ENCODE results near the gene KCNMA1. TPM values are rescaled to one million over a fixed set of nuclear protein-coding genes. Genes with fewer than 3 reads are reported as not detected.

The KCNMA1 gene
- total and polyA plus RNA-seq, 7 experiments from 2014 or later, result 0.42 TPM; not detected in 6

- no peak for DNase-seq
- Histone ChIP-seq H3K4me3 (ENCODE audit: low read length) (no peak overlapping the region), H3K27me3 (ENCODE audit: control insufficient read depth in 2 of 2, insufficient read depth in 2 of 2, low read length in 2 of 2) (no peaks in the 10 kb centered on the region), H3K27ac (ENCODE audit: low read depth, low read length) (no peak overlapping the region), H3K36me3 (ENCODE audit: control insufficient read depth in 2 of 3, insufficient read depth in 3 of 3, low read length in 3 of 3) (no peaks in the 10 kb centered on the region), H3K4me1 (ENCODE audit: control insufficient read depth in 2 of 2, insufficient read depth in 2 of 2, low read length in 2 of 2) (peaks cover 0 to 10% of the 10 kb centered on the region in 2 donors), H3K9me3 (ENCODE audit: control insufficient read depth in 2 of 3, low read length in 3 of 3) (no peaks in the 10 kb centered on the region)
- Mint-ChIP-seq H3K4me3 (no peak overlapping the region), H3K9me3 (peaks cover 0 to 6% (median 0%) of the 10 kb centered on the region in 11 donors), H3K4me1 (peaks cover 4 to 15% (median 13%) of the 10 kb centered on the region in 7 donors), H3K36me3 (no peaks in the 10 kb centered on the region), H3K27me3 (peaks cover 0 to 8% (median 0%) of the 10 kb centered on the region in 5 donors), H3K27ac (no peak overlapping the region)
- ATAC-seq, result no peak
- intact Hi-C loops (cut with micrococcal nuclease), result no loop called here
- POLR2A ChIA-PET, result no interaction called here
- CTCF ChIA-PET, result no interaction called here
Measured at GRCh38 chr10:77045085-77045484, 592.5 kb downstream of the KCNMA1 start.

GRCh38 chr10:77043420-77043763, 594.2 kb downstream of the KCNMA1 start:
- peaks cover 0 to 3% (median 0%) of the 10 kb centered on the region in 11 donors for H3K9me3 Mint-ChIP-seq
- H3K36me3 ChIP-seq (ENCODE audit: control insufficient read depth in 2 of 3, insufficient read depth in 3 of 3, low read length in 3 of 3), result no peaks in the 10 kb centered on the region
- ChIA-PET CTCF (no interaction called here), POLR2A (no interaction called here)
- H3K27ac Mint-ChIP-seq, result no peak overlapping the region
- DNase-seq (no peak), ATAC-seq (no peak)
- no peak overlapping the region for H3K4me3 Mint-ChIP-seq
- no peaks in the 10 kb centered on the region for H3K36me3 Mint-ChIP-seq
- no peak overlapping the region for H3K4me3 ChIP-seq (ENCODE audit: low read length)
- no peaks in the 10 kb centered on the region for H3K9me3 ChIP-seq (ENCODE audit: control insufficient read depth in 2 of 3, low read length in 3 of 3)
- H3K27me3 ChIP-seq (ENCODE audit: control insufficient read depth in 2 of 2, insufficient read depth in 2 of 2, low read length in 2 of 2), result no peaks in the 10 kb centered on the region
- intact Hi-C loops (cut with micrococcal nuclease), result no loop called here
- H3K27ac ChIP-seq (ENCODE audit: low read depth, low read length), result no peak overlapping the region
- peaks cover 4 to 25% (median 13%) of the 10 kb centered on the region in 7 donors for H3K4me1 Mint-ChIP-seq
- no peaks in the 10 kb centered on the region for H3K27me3 Mint-ChIP-seq
- peaks cover 0 to 10% of the 10 kb centered on the region in 2 donors for H3K4me1 ChIP-seq (ENCODE audit: control insufficient read depth in 2 of 2, insufficient read depth in 2 of 2, low read length in 2 of 2)

GRCh38 chr10:77042706-77043419, 594.7 kb downstream of the KCNMA1 start:
- intact Hi-C loops (cut with micrococcal nuclease), result no loop called here
- ATAC-seq (no peak), DNase-seq (no peak)
- peaks cover 0 to 14% of the 10 kb centered on the region in 2 donors for H3K4me1 ChIP-seq (ENCODE audit: control insufficient read depth in 2 of 2, insufficient read depth in 2 of 2, low read length in 2 of 2)
- peaks cover 4 to 30% (median 17%) of the 10 kb centered on the region in 7 donors for H3K4me1 Mint-ChIP-seq
- H3K9me3 Mint-ChIP-seq, result peaks cover 0 to 3% (median 0%) of the 10 kb centered on the region in 11 donors
- POLR2A ChIA-PET, result no interaction called here
- H3K36me3 ChIP-seq (ENCODE audit: control insufficient read depth in 2 of 3, insufficient read depth in 3 of 3, low read length in 3 of 3), result no peaks in the 10 kb centered on the region
- no peaks in the 10 kb centered on the region for H3K36me3 Mint-ChIP-seq
- no peaks in the 10 kb centered on the region for H3K27me3 ChIP-seq (ENCODE audit: control insufficient read depth in 2 of 2, insufficient read depth in 2 of 2, low read length in 2 of 2)
- no peak overlapping the region for H3K4me3 Mint-ChIP-seq
- H3K27me3 Mint-ChIP-seq, result no peaks in the 10 kb centered on the region
- no peak overlapping the region for H3K27ac ChIP-seq (ENCODE audit: low read depth, low read length)
- H3K27ac Mint-ChIP-seq, result peak overlapping the region in 1 of 9 donors; percentile 54
- no peak overlapping the region for H3K4me3 ChIP-seq (ENCODE audit: low read length)
- no peaks in the 10 kb centered on the region for H3K9me3 ChIP-seq (ENCODE audit: control insufficient read depth in 2 of 3, low read length in 3 of 3)
- CTCF ChIA-PET, result no interaction called here

- DNase-seq (peak in 6 of 9 donors; percentile 12 to 41 (median 37)), ATAC-seq (peak; percentile 70)
- Mint-ChIP-seq H3K4me1 (peaks cover 4 to 31% (median 19%) of the 10 kb centered on the region in 7 donors), H3K27me3 (no peaks in the 10 kb centered on the region), H3K27ac (peak overlapping the region in 8 of 9 donors; percentile 19 to 83 (median 73)), H3K36me3 (no peaks in the 10 kb centered on the region), H3K9me3 (peaks cover 0 to 3% (median 0%) of the 10 kb centered on the region in 11 donors), H3K4me3 (peak overlapping the region in 9 of 10 donors; percentile 13 to 69 (median 60))
- ChIA-PET POLR2A (no interaction called here), CTCF (no interaction called here)
- Histone ChIP-seq H3K27me3 (ENCODE audit: control insufficient read depth in 2 of 2, insufficient read depth in 2 of 2, low read length in 2 of 2) (no peaks in the 10 kb centered on the region), H3K27ac (ENCODE audit: low read depth, low read length) (peak overlapping the region; percentile 38), H3K4me3 (ENCODE audit: low read length) (no peak overlapping the region), H3K36me3 (ENCODE audit: control insufficient read depth in 2 of 3, insufficient read depth in 3 of 3, low read length in 3 of 3) (no peaks in the 10 kb centered on the region), H3K4me1 (ENCODE audit: control insufficient read depth in 2 of 2, insufficient read depth in 2 of 2, low read length in 2 of 2) (peaks cover 0 to 15% of the 10 kb centered on the region in 2 donors), H3K9me3 (ENCODE audit: control insufficient read depth in 2 of 3, low read length in 3 of 3) (no peaks in the 10 kb centered on the region)
- intact Hi-C loops (cut with micrococcal nuclease), result no loop called here
Measured at GRCh38 chr10:77041636-77042258, 595.9 kb downstream of the KCNMA1 start.

- POLR2A ChIA-PET, result no interaction called here
- Histone ChIP-seq H3K27ac (ENCODE audit: low read depth, low read length) (no peak overlapping the region), H3K4me1 (ENCODE audit: control insufficient read depth in 2 of 2, insufficient read depth in 2 of 2, low read length in 2 of 2) (peaks cover 0 to 15% of the 10 kb centered on the region in 2 donors), H3K4me3 (ENCODE audit: low read length) (no peak overlapping the region), H3K9me3 (ENCODE audit: control insufficient read depth in 2 of 3, low read length in 3 of 3) (no peaks in the 10 kb centered on the region), H3K27me3 (ENCODE audit: control insufficient read depth in 2 of 2, insufficient read depth in 2 of 2, low read length in 2 of 2) (no peaks in the 10 kb centered on the region), H3K36me3 (ENCODE audit: control insufficient read depth in 2 of 3, insufficient read depth in 3 of 3, low read length in 3 of 3) (no peaks in the 10 kb centered on the region)
- Mint-ChIP-seq H3K27me3 (peaks cover 0 to 9% (median 0%) of the 10 kb centered on the region in 5 donors), H3K4me3 (no peak overlapping the region), H3K27ac (peak overlapping the region in 2 of 9 donors; percentile 39 to 63), H3K4me1 (peaks cover 4 to 31% (median 19%) of the 10 kb centered on the region in 7 donors), H3K36me3 (no peaks in the 10 kb centered on the region), H3K9me3 (peaks cover 0 to under 1% (median 0%) of the 10 kb centered on the region in 11 donors)
- intact Hi-C loops (cut with micrococcal nuclease), result no loop called here
- ATAC-seq, result no peak
- DNase-seq, result no peak
- CTCF ChIA-PET, result no interaction called here
Measured at GRCh38 chr10:77038407-77038806, 599.2 kb downstream of the KCNMA1 start.

- intact Hi-C loops (cut with micrococcal nuclease), result no loop called here
- CTCF ChIA-PET, result no interaction called here
Measured at GRCh38 chr10:77037735-77038403, 599.7 kb downstream of the KCNMA1 start.

More at GRCh38 chr10:77037735-77038403, 599.7 kb downstream of the KCNMA1 start:
- peak overlapping the region in 2 of 10 donors; percentile 6 to 19 for H3K4me3 Mint-ChIP-seq
- peaks cover 0 to 12% (median 0%) of the 10 kb centered on the region in 5 donors for H3K27me3 Mint-ChIP-seq
- POLR2A ChIA-PET, result no interaction called here
- H3K27ac Mint-ChIP-seq, result peak overlapping the region in 2 of 9 donors; percentile 39 to 63
- H3K4me3 ChIP-seq (ENCODE audit: low read length), result no peak overlapping the region
- H3K4me1 ChIP-seq (ENCODE audit: control insufficient read depth in 2 of 2, insufficient read depth in 2 of 2, low read length in 2 of 2), result peaks cover 0 to 15% of the 10 kb centered on the region in 2 donors
- ATAC-seq (no peak), DNase-seq (no peak)
- no peaks in the 10 kb centered on the region for H3K9me3 ChIP-seq (ENCODE audit: control insufficient read depth in 2 of 3, low read length in 3 of 3)
- H3K36me3 Mint-ChIP-seq, result no peaks in the 10 kb centered on the region
- no peaks in the 10 kb centered on the region for H3K9me3 Mint-ChIP-seq
- no peaks in the 10 kb centered on the region for H3K27me3 ChIP-seq (ENCODE audit: control insufficient read depth in 2 of 2, insufficient read depth in 2 of 2, low read length in 2 of 2)
- H3K4me1 Mint-ChIP-seq, result peaks cover 4 to 31% (median 17%) of the 10 kb centered on the region in 7 donors
- no peak overlapping the region for H3K27ac ChIP-seq (ENCODE audit: low read depth, low read length)
- no peaks in the 10 kb centered on the region for H3K36me3 ChIP-seq (ENCODE audit: control insufficient read depth in 2 of 3, insufficient read depth in 3 of 3, low read length in 3 of 3)

Measured in naive thymus-derived CD4-positive, alpha-beta T cell (primary cell).